Nephron (organoid): ENCODE measurements around the gene AFF1.

Source experiments
- H3K27ac Mint-ChIP-seq, 3 experiments: 2 replicates each; pipeline ENCODE4 v1.8.0; 2020; ENCODE audit warnings: mixed read lengths in 3 of 3, mild to moderate bottlenecking in 2 of 3, moderate library complexity in 1 of 3
- H3K27me3 Mint-ChIP-seq: 2 replicates; pipeline ENCODE4 v1.8.0; 2021; ENCODE audit warnings: low read depth, mild to moderate bottlenecking, moderate library complexity, mixed read lengths
- H3K36me3 Mint-ChIP-seq: 2 replicates; pipeline ENCODE4 v1.8.0; 2020; ENCODE audit warnings: low read depth, mixed read lengths
- H3K4me1 Mint-ChIP-seq: 2 replicates; pipeline ENCODE4 v1.8.0; 2020; ENCODE audit warnings: mixed read lengths
- H3K4me3 Mint-ChIP-seq, 3 experiments: 2 replicates each; pipeline ENCODE4 v1.8.0; 2020; ENCODE audit warnings: mild to moderate bottlenecking in 3 of 3, mixed read lengths in 3 of 3, moderate library complexity in 2 of 3
- H3K9me3 Mint-ChIP-seq: 2 replicates; pipeline ENCODE4 v1.8.0; 2020; ENCODE audit warnings: mixed read lengths
- CTCF ChIP-seq, 3 experiments: fragments of 200-600 bp; sonication (generic); IDR thresholded peaks; one replicate each; pipeline ENCODE4 v1.5.0; 2021; ENCODE audit warnings: antibody characterized with exemption in 3 of 3; ENCODE audit not compliant: unreplicated experiment in 3 of 3

The AFF1 gene

GRCh38 chr4:87122252-87122651 is 187.4 kb downstream of the AFF1 start:
- H3K36me3 Mint-ChIP-seq, result peaks cover 62% of the 10 kb centered on the region
- H3K9me3 Mint-ChIP-seq, result no peaks in the 10 kb centered on the region
- peaks cover 49% of the 10 kb centered on the region for H3K4me1 Mint-ChIP-seq
- H3K4me3 Mint-ChIP-seq, result no peak overlapping the region
- no peaks in the 10 kb centered on the region for H3K27me3 Mint-ChIP-seq
- no peak for TF ChIP-seq CTCF (IDR thresholded peaks at IDR 0.05; ENCODE audit: unreplicated experiment in 3 of 3)
- peak overlapping the region; percentile 60 to 67 (median 61) for H3K27ac Mint-ChIP-seq

- Mint-ChIP-seq H3K9me3 (no peaks in the 10 kb centered on the region), H3K4me1 (peaks cover 22% of the 10 kb centered on the region)
Measured at GRCh38 chr4:87126056-87126455, 191.2 kb downstream of the AFF1 start.

GRCh38 chr4:87128006-87128705 is 193.3 kb downstream of the AFF1 start:
- peaks cover 79% of the 10 kb centered on the region for H3K36me3 Mint-ChIP-seq
- no peaks in the 10 kb centered on the region for H3K9me3 Mint-ChIP-seq
- no peak for TF ChIP-seq CTCF (IDR thresholded peaks at IDR 0.05; ENCODE audit: unreplicated experiment in 3 of 3)
- no peaks in the 10 kb centered on the region for H3K27me3 Mint-ChIP-seq
- no peak overlapping the region for H3K27ac Mint-ChIP-seq
- H3K4me1 Mint-ChIP-seq, result peaks cover 7% of the 10 kb centered on the region
- H3K4me3 Mint-ChIP-seq, result no peak overlapping the region

More at GRCh38 chr4:87126056-87126455, 191.2 kb downstream of the AFF1 start:
- Mint-ChIP-seq H3K36me3 (peaks cover 66% of the 10 kb centered on the region), H3K27me3 (no peaks in the 10 kb centered on the region), H3K27ac (no peak overlapping the region), H3K4me3 (no peak overlapping the region)
- no peak for TF ChIP-seq CTCF (IDR thresholded peaks at IDR 0.05; ENCODE audit: unreplicated experiment in 3 of 3)

GRCh38 chr4:87129681-87130080 is 194.9 kb downstream of the AFF1 start:
- Mint-ChIP-seq H3K4me1 (peaks cover 5% of the 10 kb centered on the region), H3K27ac (no peak overlapping the region), H3K27me3 (no peaks in the 10 kb centered on the region), H3K36me3 (peaks cover 89% of the 10 kb centered on the region), H3K4me3 (no peak overlapping the region), H3K9me3 (no peaks in the 10 kb centered on the region)
- TF ChIP-seq CTCF (IDR thresholded peaks at IDR 0.05; ENCODE audit: unreplicated experiment in 3 of 3), result no peak

- no peak overlapping the region for H3K4me3 Mint-ChIP-seq
- peaks cover 5% of the 10 kb centered on the region for H3K4me1 Mint-ChIP-seq
- H3K27me3 Mint-ChIP-seq, result no peaks in the 10 kb centered on the region
- peak overlapping the region in 1 of 3 experiments; percentile 63 for H3K27ac Mint-ChIP-seq
- no peaks in the 10 kb centered on the region for H3K9me3 Mint-ChIP-seq
- H3K36me3 Mint-ChIP-seq, result peaks cover 88% of the 10 kb centered on the region
- TF ChIP-seq CTCF (IDR thresholded peaks at IDR 0.05; ENCODE audit: unreplicated experiment in 3 of 3), result no peak
Measured at GRCh38 chr4:87130985-87131703, 196.3 kb downstream of the AFF1 start.
